ENCODE results near the gene ZNF567.

- TF ChIP-seq, protein P1, sequence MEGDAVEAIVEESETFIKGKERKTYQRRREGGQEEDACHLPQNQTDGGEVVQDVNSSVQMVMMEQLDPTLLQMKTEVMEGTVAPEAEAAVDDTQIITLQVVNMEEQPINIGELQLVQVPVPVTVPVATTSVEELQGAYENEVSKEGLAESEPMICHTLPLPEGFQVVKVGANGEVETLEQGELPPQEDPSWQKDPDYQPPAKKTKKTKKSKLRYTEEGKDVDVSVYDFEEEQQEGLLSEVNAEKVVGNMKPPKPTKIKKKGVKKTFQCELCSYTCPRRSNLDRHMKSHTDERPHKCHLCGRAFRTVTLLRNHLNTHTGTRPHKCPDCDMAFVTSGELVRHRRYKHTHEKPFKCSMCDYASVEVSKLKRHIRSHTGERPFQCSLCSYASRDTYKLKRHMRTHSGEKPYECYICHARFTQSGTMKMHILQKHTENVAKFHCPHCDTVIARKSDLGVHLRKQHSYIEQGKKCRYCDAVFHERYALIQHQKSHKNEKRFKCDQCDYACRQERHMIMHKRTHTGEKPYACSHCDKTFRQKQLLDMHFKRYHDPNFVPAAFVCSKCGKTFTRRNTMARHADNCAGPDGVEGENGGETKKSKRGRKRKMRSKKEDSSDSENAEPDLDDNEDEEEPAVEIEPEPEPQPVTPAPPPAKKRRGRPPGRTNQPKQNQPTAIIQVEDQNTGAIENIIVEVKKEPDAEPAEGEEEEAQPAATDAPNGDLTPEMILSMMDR (IDR thresholded peaks at IDR 0.05; ENCODE audit: low read depth, low read length, poor library complexity, severe bottlenecking) = no peak
- no peak for TF ChIP-seq EZH2phosphoT487 (IDR thresholded peaks at IDR 0.05; ENCODE audit: borderline replicate concordance, low read length)
Observed at GRCh38 chr19:36687214-36688056, at the start of gene ZNF567.

Measured in DOHH2 (cell line).